K562 (cell line): ENCODE data around the gene APC2. TPM values are rescaled to one million over a fixed set of nuclear protein-coding genes. Genes with fewer than 3 reads are reported as not detected.

ENCODE experiments used
- CBX1 ChIP-seq: sonication (generic); IDR thresholded peaks from 2 replicates; pipeline ENCODE4 v1.6.1; 2016; ENCODE audit warnings: antibody characterized with exemption, low read depth, mild to moderate bottlenecking
- CREB1 ChIP-seq, 2 experiments: sonication (generic) in 1 of 2; formaldehyde crosslinking in 1 of 2; IDR thresholded peaks; 2 replicates each; pipeline versions ENCODE4 v1.6.1 to v1.8.0; 2012 to 2022; ENCODE audit warnings: inconsistent platforms in 1 of 2, mild to moderate bottlenecking in 1 of 2, missing genetic modification reagents in 1 of 2, moderate library complexity in 1 of 2
- CXXC5 ChIP-seq: fragments of 250-450 bp; sonication (Bioruptor Pico); IDR thresholded peaks from 2 replicates; pipeline ENCODE4 v1.8.0; 2022; ENCODE audit warnings: inconsistent platforms, mild to moderate bottlenecking, moderate library complexity
- HDAC1 ChIP-seq, 2 experiments: fragments of 450-650 bp; IDR thresholded peaks; 2 replicates each; pipeline ENCODE4 v1.6.1; 2016 to 2017; ENCODE audit warnings: inconsistent platforms in 1 of 2, mild to moderate bottlenecking in 1 of 2, moderate library complexity in 1 of 2
- KDM5B ChIP-seq: fragments of 200-600 bp; sonication (generic); IDR thresholded peaks from 2 replicates; pipeline ENCODE4 v1.6.1; 2012; ENCODE audit warnings: low read depth, mild to moderate bottlenecking, moderate library complexity, low read length, control low read depth, inconsistent platforms; ENCODE audit not compliant: insufficient replicate concordance
- LCOR ChIP-seq: sonication (generic); formaldehyde crosslinking; IDR thresholded peaks from 2 replicates; pipeline ENCODE4 v1.8.0; 2022; ENCODE audit warnings: mild to moderate bottlenecking, missing genetic modification reagents
- MAZ ChIP-seq, 2 experiments: fragments of 450-650 bp in 1 of 2; sonication (generic) in 1 of 2; formaldehyde crosslinking; IDR thresholded peaks in 1 of 2; conservative IDR thresholded peaks in 1 of 2; 2 replicates each; pipeline versions ENCODE4 v1.4.0 to v1.5.0; 2020; ENCODE audit warnings: mild to moderate bottlenecking in 1 of 2, missing genetic modification reagents in 1 of 2
- MIER1 ChIP-seq: fragments of 450-650 bp; IDR thresholded peaks from 2 replicates; pipeline ENCODE4 v1.6.1; 2016; ENCODE audit warnings: antibody characterized with exemption, mild to moderate bottlenecking, low read depth
- MYC ChIP-seq, 2 experiments: fragments of 250-450 bp in 1 of 2; sonication (Bioruptor Pico) in 1 of 2; IDR thresholded peaks; 2 replicates each; pipeline versions ENCODE4 v1.5.1 to v1.6.1; 2012 to 2021; ENCODE audit warnings: low read depth in 2 of 2, borderline replicate concordance in 1 of 2, improper control_type of control experiment in 1 of 2, low read length in 1 of 2, mild to moderate bottlenecking in 1 of 2, moderate library complexity in 1 of 2
- NFYB ChIP-seq: IDR thresholded peaks from 2 replicates; pipeline ENCODE4 v1.6.1; 2011; ENCODE audit warnings: mild to moderate bottlenecking, moderate library complexity; ENCODE audit not compliant: insufficient read length; ENCODE audit errors: extremely low read depth
- NKRF ChIP-seq: fragments of 450-650 bp; IDR thresholded peaks from 2 replicates; pipeline ENCODE4 v1.6.1; 2016; ENCODE audit warnings: borderline replicate concordance
- RBBP5 ChIP-seq: fragments of 200-600 bp; sonication (generic); IDR thresholded peaks from 2 replicates; pipeline ENCODE4 v1.6.1; 2012; ENCODE audit warnings: borderline replicate concordance, mild to moderate bottlenecking, low read length, control low read depth, inconsistent platforms; ENCODE audit not compliant: insufficient read depth, poor library complexity, severe bottlenecking
- TOE1 ChIP-seq, 2 experiments: fragments of 450-650 bp in 1 of 2; sonication (generic) in 1 of 2; formaldehyde crosslinking in 1 of 2; IDR thresholded peaks; 2 replicates each; pipeline versions ENCODE4 v1.7.1 to v1.8.0; 2016 to 2022; ENCODE audit warnings: borderline replicate concordance in 2 of 2, mild to moderate bottlenecking in 2 of 2, antibody characterized with exemption in 1 of 2, inconsistent platforms in 1 of 2, low read depth in 1 of 2, missing genetic modification reagents in 1 of 2, moderate library complexity in 1 of 2
- ZBTB1 ChIP-seq: sonication (generic); formaldehyde crosslinking; IDR thresholded peaks from 2 replicates; pipeline ENCODE4 v1.8.1; 2023; ENCODE audit warnings: missing genetic modification reagents, low read depth, mild to moderate bottlenecking, borderline replicate concordance
- ZFX ChIP-seq: sonication (generic); formaldehyde crosslinking; IDR thresholded peaks from 2 replicates; pipeline ENCODE4 v1.8.0; 2022; ENCODE audit warnings: mild to moderate bottlenecking, missing genetic modification reagents, moderate library complexity
- ZNF124 ChIP-seq: sonication (generic); formaldehyde crosslinking; IDR thresholded peaks from 2 replicates; pipeline ENCODE4 v1.8.1; 2022; ENCODE audit warnings: missing genetic modification reagents
- ZNF165 ChIP-seq: fragments of 250-450 bp; sonication (Bioruptor Pico); IDR thresholded peaks from 2 replicates; pipeline ENCODE4 v1.4.0; 2020; ENCODE audit warnings: borderline replicate concordance
- ZNF592 ChIP-seq: fragments of 450-650 bp; IDR thresholded peaks from 2 replicates; pipeline ENCODE4 v1.6.1; 2017; ENCODE audit warnings: antibody characterized with exemption, mild to moderate bottlenecking
- polyA plus RNA-seq, 8 experiments: library from polyadenylated mRNA; depleted of rRNA in 4 of 8; stranded (reverse) in 5 of 8; unstranded in 3 of 8; fragments of >200 nt; fragmentation: Nextera tagmentation in 2 of 8; fragmentation: Illumina TruSeq in 1 of 8; extraction: Ambion mirVana in 2 of 8; extraction: Trizol in 1 of 8; gene quantifications; 2 replicates each; pipeline versions ENCODE4 v1.2.1 to v1.2.3, GENCODE V29; 2011 to 2014; ENCODE audit warnings: inconsistent platforms in 1 of 8, missing spikeins in 1 of 8
- total RNA-seq, 7 experiments: library from RNA; depleted of rRNA in 6 of 7; stranded (reverse); fragments of >200 nt in 6 of 7; fragmentation: Illumina TruSeq in 2 of 7; extraction: Trizol in 2 of 7; gene quantifications; 2 replicates each; pipeline versions ENCODE4 v1.2.1 to v1.2.3, GENCODE V29; 2011 to 2021; ENCODE audit warnings: low replicate concordance in 1 of 7

The APC2 gene
- total and polyA plus RNA-seq, 9 of the 15 experiments (the other 6 are each of a cell fraction or from before 2014, with no cell fraction given) = 0.01 to 0.40 (median 0.05) TPM; not detected in 3

DNA sequence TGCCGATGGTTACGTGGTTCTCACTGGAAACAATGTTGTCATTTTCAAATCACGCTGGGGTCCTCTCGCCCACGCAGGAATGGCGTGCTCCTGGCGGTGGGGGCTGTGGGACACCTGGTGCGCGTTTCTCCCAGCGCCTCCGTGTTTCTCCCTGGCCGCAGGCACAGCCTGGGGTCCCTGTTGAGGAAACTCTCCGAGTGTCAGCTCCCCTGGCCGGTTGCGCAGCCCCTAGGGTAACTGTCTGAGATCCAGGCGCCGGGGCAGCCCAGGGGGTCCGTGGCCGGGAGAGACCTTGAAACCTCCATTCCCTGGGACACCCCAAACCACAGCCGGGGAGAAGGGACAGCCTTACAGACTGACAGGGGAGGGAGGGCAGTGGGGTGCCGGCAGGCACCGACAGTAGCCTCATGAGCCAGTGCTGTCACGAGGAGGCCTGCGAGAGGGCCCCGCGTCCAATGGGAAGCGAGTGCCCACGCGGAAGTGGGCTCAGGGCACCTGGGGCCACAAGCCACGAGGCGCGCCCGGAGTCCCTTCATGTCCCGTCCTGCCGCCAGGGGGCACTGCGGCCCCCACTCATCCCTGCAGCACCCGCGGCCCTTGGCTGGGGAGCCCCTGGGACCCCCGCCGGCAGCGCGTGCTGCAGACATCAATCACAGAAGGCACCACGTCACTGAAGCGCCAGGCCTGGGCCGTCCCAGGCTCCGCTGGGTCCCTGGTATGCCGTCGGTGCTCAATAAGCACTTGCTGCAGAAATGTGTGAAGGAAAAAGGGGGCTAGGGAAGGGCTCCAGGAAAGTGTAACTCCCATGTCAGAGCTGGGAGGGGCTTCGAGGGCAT lies 53.4 kb downstream of the APC2 start (continued):
- TF ChIP-seq ZNF592 (peak; percentile 93), ZFX (CRISPR knock-in tag) (peak; percentile 82), KDM5B (peak; percentile 60), CBX1 (peak; percentile 72; the same call in 1 of the 2 replicates), ZNF124 (CRISPR knock-in tag) (no peak), CXXC5 (CRISPR knock-in tag) (peak; percentile 85), LCOR (CRISPR knock-in tag) (peak; percentile 95), CREB1 (IDR thresholded peaks at IDR 0.05) (no peak), CREB1 (CRISPR knock-in tag; IDR thresholded peaks at IDR 0.05) (peak; percentile 70), NFYB (peak; percentile 76), ZNF165 (CRISPR knock-in tag) (0 out of 2 replicates have a peak, but pooled peaks have one; percentile 40), RBBP5 (no peak), TOE1 (IDR thresholded peaks at IDR 0.05; ENCODE audit: borderline replicate concordance) (0 out of 2 replicates have a peak, but pooled peaks have one; percentile 42), TOE1 (CRISPR knock-in tag; IDR thresholded peaks at IDR 0.05; ENCODE audit: borderline replicate concordance, low read depth) (0 out of 2 replicates have a peak, but pooled peaks have one; percentile 66), NKRF (0 out of 2 replicates have a peak, but pooled peaks have one; percentile 29), MYC (IDR thresholded peaks at IDR 0.05; ENCODE audit: low read depth, low read length) (peak; percentile 99), MYC (CRISPR knock-in tag; IDR thresholded peaks at IDR 0.05; ENCODE audit: borderline replicate concordance, low read depth) (peak; percentile 91; the same call in 1 of the 2 replicates), HDAC1 (IDR thresholded peaks at IDR 0.05) (peak in 1 of 2 experiments; percentile 69; a peak in 2 of 4 replicates), MAZ (CRISPR knock-in tag; conservative IDR thresholded peaks at IDR 0.05 in 1 of 2, IDR thresholded peaks at IDR 0.05 in 1 of 2) (peak; percentile 90), MIER1 (peak; percentile 90), ZBTB1 (CRISPR knock-in tag) (0 out of 2 replicates have a peak, but pooled peaks have one; percentile 56)
